A673 (cell line): ENCODE data around the gene FA2H. TPM values are rescaled to one million over a fixed set of nuclear protein-coding genes. Genes with fewer than 3 reads are reported as not detected.
"Not testable (repeated sequence)": the region's sequence is repeated elsewhere in the genome, so short reads cannot be mapped to it uniquely, and the experiment has no call there.

ENCODE experiments used
- BruUV-seq: library from RNA; stranded (reverse); fragments of 400-500 nt; replicated peaks from 2 replicates; lab custom pipeline; 2021; lab: Mats Ljungman, UMichigan
- CTCF ChIA-PET: fragments of 300-600 bp; sonication (Branson Sonifier 250); formaldehyde crosslinking; loops from one replicate; lab custom pipeline; 2022; ENCODE audit warnings: antibody characterized with exemption; lab: Charles Lee
- POLR2A ChIA-PET: fragments of 300-600 bp; sonication (Branson Sonifier 250); formaldehyde crosslinking; loops from one replicate; lab custom pipeline; 2022; ENCODE audit warnings: antibody characterized with exemption; ENCODE audit not compliant: low non-redundant PET; lab: Charles Lee
- DNase-seq: peaks from one replicate; pipeline ENCODE4 v3.0.0-alpha.2; 2015; ENCODE audit warnings: low spot score
- H3K27ac ChIP-seq: fragments of 200-600 bp; sonication (generic); 2 replicates; pipeline ENCODE4 v1.5.1; 2016; ENCODE audit warnings: mixed run types, low read depth, mild to moderate bottlenecking, mixed read lengths, antibody characterized with exemption, low read length; ENCODE audit not compliant: poor library complexity, severe bottlenecking
- H3K27me3 ChIP-seq: fragments of 200-600 bp; sonication (generic); replicated peaks from 2 replicates; pipeline ENCODE4 v1.6.1; 2017; ENCODE audit warnings: mixed run types, low read depth, mild to moderate bottlenecking, mixed read lengths, antibody characterized with exemption, low read length; ENCODE audit not compliant: insufficient read depth, poor library complexity
- H3K36me3 ChIP-seq: fragments of 200-600 bp; sonication (generic); 2 replicates; pipeline ENCODE4 v1.6.1; 2016; ENCODE audit warnings: mixed run types, mild to moderate bottlenecking, mixed read lengths, antibody characterized with exemption, low read length; ENCODE audit not compliant: insufficient read depth, poor library complexity, severe bottlenecking
- H3K4me1 ChIP-seq: fragments of 200-600 bp; sonication (generic); 2 replicates; pipeline ENCODE4 v1.6.1; 2017; ENCODE audit warnings: mixed run types, mild to moderate bottlenecking, mixed read lengths, antibody characterized with exemption, low read length; ENCODE audit not compliant: insufficient read depth, poor library complexity, severe bottlenecking
- H3K4me3 ChIP-seq: fragments of 200-600 bp; sonication (generic); 2 replicates; pipeline ENCODE4 v1.5.1; 2016; ENCODE audit warnings: low read depth, mixed run types, mild to moderate bottlenecking, mixed read lengths, low read length; ENCODE audit not compliant: poor library complexity, severe bottlenecking
- H3K9me3 ChIP-seq: fragments of 200-600 bp; sonication (generic); 2 replicates; pipeline ENCODE4 v1.6.1; 2016; ENCODE audit warnings: mixed run types, low read depth, mild to moderate bottlenecking, mixed read lengths, antibody characterized with exemption, low read length; ENCODE audit not compliant: poor library complexity, severe bottlenecking
- EZH2 ChIP-seq: fragments of 200-600 bp; sonication (generic); IDR thresholded peaks from 2 replicates; pipeline ENCODE4 v1.6.1; 2017; ENCODE audit warnings: borderline replicate concordance, low read depth, mild to moderate bottlenecking, mixed read lengths, antibody characterized with exemption, low read length; ENCODE audit not compliant: poor library complexity, severe bottlenecking
- intact Hi-C: fragments of 100-400 bp; cut with micrococcal nuclease; formaldehyde crosslinking; loops from one replicate; pipeline ENCODE4 v1.10.0; 2022; ENCODE audit not compliant: unreplicated experiment
- total RNA-seq: library from RNA; stranded (reverse); gene quantifications from 2 replicates; pipeline ENCODE4 v1.2.3, GENCODE V29; 2021
- TF ChIP-seq, protein P1 (sequence below): fragments of 300-800, 200-600 bp; sonication (generic); conservative IDR thresholded peaks from 2 replicates; pipeline ENCODE4 v1.5.1; 2017; ENCODE audit warnings: low read depth, mild to moderate bottlenecking, antibody characterized with exemption, low read length, moderate library complexity, mixed read lengths

The FA2H gene
- total RNA-seq, 1 experiment from 2014 or later = not detected

DNA sequence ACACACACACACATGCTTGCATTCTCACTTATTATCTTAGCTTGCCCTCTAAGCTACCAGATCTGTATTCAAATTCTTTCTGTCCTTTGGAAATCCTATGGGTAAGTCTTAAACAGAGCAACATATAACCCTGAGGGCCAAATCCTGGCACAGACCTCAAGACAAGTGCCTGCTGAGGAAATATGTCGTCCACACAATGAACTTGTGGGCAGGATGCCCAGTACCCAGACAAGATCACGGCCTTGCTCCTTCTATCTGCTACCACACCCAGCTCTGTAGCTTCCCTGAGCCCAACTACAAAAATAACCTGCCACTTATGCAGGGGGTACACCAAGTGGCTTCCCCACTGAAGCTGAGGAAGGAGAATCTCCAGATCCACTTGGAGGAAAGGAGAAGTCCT lies 37.3 kb upstream of the FA2H start:
- Histone ChIP-seq H3K4me1 (no peaks in the 10 kb centered on the region), H3K9me3 (no peaks in the 10 kb centered on the region), H3K36me3 (no peaks in the 10 kb centered on the region), H3K4me3 (no peak overlapping the region), H3K27me3 (no peaks in the 10 kb centered on the region), H3K27ac (no peak overlapping the region)
- intact Hi-C loops = loop anchor here (2.0 to 5.0 kb wide), 2 partner anchors 103 to 300 kb away; no protein-coding TSS in a partner anchor
- POLR2A ChIA-PET = no interaction called here
- no peak for DNase-seq
- TF ChIP-seq EZH2 = no peak
- TF ChIP-seq, protein P1, sequence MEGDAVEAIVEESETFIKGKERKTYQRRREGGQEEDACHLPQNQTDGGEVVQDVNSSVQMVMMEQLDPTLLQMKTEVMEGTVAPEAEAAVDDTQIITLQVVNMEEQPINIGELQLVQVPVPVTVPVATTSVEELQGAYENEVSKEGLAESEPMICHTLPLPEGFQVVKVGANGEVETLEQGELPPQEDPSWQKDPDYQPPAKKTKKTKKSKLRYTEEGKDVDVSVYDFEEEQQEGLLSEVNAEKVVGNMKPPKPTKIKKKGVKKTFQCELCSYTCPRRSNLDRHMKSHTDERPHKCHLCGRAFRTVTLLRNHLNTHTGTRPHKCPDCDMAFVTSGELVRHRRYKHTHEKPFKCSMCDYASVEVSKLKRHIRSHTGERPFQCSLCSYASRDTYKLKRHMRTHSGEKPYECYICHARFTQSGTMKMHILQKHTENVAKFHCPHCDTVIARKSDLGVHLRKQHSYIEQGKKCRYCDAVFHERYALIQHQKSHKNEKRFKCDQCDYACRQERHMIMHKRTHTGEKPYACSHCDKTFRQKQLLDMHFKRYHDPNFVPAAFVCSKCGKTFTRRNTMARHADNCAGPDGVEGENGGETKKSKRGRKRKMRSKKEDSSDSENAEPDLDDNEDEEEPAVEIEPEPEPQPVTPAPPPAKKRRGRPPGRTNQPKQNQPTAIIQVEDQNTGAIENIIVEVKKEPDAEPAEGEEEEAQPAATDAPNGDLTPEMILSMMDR = no peak
- no TSS peak for BruUV-seq
- CTCF ChIA-PET = interaction anchor here (3.1 kb wide), 1 partner anchor 50 kb away, joined by 19 read pairs; no protein-coding TSS in a partner anchor

GRCh38 chr16:74811216-74811615 lies 36.6 kb upstream of the FA2H start:
- H3K9me3 ChIP-seq, H3K36me3 ChIP-seq, POLR2A ChIA-PET, BruUV-seq, H3K27ac ChIP-seq, H3K4me1 ChIP-seq, DNase-seq, H3K27me3 ChIP-seq, H3K4me3 ChIP-seq: not testable (repeated sequence)
- intact Hi-C loops = loop anchor here (5.0 kb wide), 1 partner anchor 301 kb away; no protein-coding TSS in a partner anchor
- CTCF ChIA-PET = interaction anchor here (3.1 kb wide), 1 partner anchor 51 kb away, joined by 19 read pairs; no protein-coding TSS in a partner anchor

DNA sequence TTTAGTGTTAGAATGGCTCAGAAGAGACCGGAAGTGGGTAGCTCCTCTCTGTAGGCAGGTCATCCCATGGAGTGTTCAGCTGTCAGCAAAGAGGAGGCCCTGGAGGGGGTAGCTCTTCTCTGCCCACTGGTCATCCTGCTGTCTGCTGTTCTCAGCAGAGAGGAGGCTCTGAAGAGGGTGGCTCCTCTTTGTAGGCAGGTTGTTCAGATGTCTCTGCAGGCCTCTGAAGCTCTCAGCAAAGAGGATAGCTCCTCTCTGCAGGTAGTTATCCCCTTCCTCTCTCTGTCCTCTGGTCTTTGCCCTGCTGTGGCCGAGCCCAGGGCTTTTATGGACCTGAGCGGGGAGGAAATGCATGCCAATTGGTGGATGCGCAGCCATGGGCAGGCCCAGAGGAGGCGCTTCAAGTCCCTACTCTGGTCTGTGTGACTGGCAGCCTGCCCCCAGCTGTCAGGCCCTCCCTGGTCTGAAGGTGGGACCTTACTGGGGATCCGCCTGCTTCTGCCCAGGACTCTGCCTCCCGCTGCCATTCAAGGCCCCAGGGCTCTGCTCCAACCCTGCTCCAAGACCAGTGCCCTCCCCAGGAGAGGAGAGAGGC lies 32.5 kb upstream of the FA2H start:
- Histone ChIP-seq H3K36me3 (no peaks in the 10 kb centered on the region), H3K9me3 (no peaks in the 10 kb centered on the region), H3K27me3 (peaks cover 17% of the 10 kb centered on the region), H3K4me3 (no peak overlapping the region), H3K4me1 (no peaks in the 10 kb centered on the region), H3K27ac (no peak overlapping the region)
- intact Hi-C loops = no loop called here
- CTCF ChIA-PET = no interaction called here
- no peak for TF ChIP-seq EZH2
- TF ChIP-seq, protein P1 = no peak
- DNase-seq = no peak
- no TSS peak for BruUV-seq
- POLR2A ChIA-PET = no interaction called here
